Inflammatory macrophage (primary cell): ENCODE results near the gene SF3B3.
"Not testable (repeated sequence)": the region's sequence is repeated elsewhere in the genome, so short reads cannot be mapped to it uniquely, and the experiment has no call there.

Experiments used
- DNase-seq, 2 donors: peaks; one replicate each; pipeline ENCODE4 v3.0.0-alpha.2; 2020 to 2022

The SF3B3 gene

GRCh38 chr16:70592106-70592571 is 68.5 kb downstream of the SF3B3 start:
- no peak for DNase-seq

GRCh38 chr16:70593544-70593943 is 69.9 kb downstream of the SF3B3 start:
- DNase-seq = no peak

- DNase-seq = no peak
Observed at GRCh38 chr16:70594569-70594968, 71.0 kb downstream of the SF3B3 start.

- DNase-seq = no peak
Observed at GRCh38 chr16:70597135-70597835, 73.7 kb downstream of the SF3B3 start.

GRCh38 chr16:70598937-70599503 is 75.4 kb downstream of the SF3B3 start:
- no peak for DNase-seq

GRCh38 chr16:70600730-70601129 is 77.1 kb downstream of the SF3B3 start:
- no peak for DNase-seq

GRCh38 chr16:70601576-70602575 is 78.3 kb downstream of the SF3B3 start:
- no peak for DNase-seq

- DNase-seq = no peak
Observed at GRCh38 chr16:70602831-70603230, 79.2 kb downstream of the SF3B3 start.

GRCh38 chr16:70604407-70605282 is 81.0 kb downstream of the SF3B3 start:
- DNase-seq = no peak

GRCh38 chr16:70605283-70605657 is 81.7 kb downstream of the SF3B3 start:
- DNase-seq = no peak

GRCh38 chr16:70608521-70608920 is 84.9 kb downstream of the SF3B3 start:
- DNase-seq = no peak

GRCh38 chr16:70610273-70611223 is 86.9 kb downstream of the SF3B3 start:
- DNase-seq = no peak

- DNase-seq = no peak
Observed at GRCh38 chr16:70611224-70611598, 87.6 kb downstream of the SF3B3 start.

GRCh38 chr16:70611785-70612303 is 88.2 kb downstream of the SF3B3 start:
- DNase-seq = no peak

GRCh38 chr16:70612931-70613330 is 89.3 kb downstream of the SF3B3 start:
- no peak for DNase-seq

GRCh38 chr16:70614208-70614951 is 90.8 kb downstream of the SF3B3 start:
- no peak for DNase-seq

GRCh38 chr16:70615945-70616344 is 92.3 kb downstream of the SF3B3 start:
- DNase-seq = no peak

GRCh38 chr16:70621864-70622263 is 98.2 kb downstream of the SF3B3 start:
- DNase-seq = not testable (repeated sequence)
